Testis (tissue), 2 donors: ENCODE results near the gene ENTPD1.

ENCODE experiments used
- POLR2A ChIP-seq: fragments of 450-650 bp; IDR thresholded peaks from one replicate; pipeline ENCODE4 v1.6.1; 2017; ENCODE audit warnings: antibody characterized with exemption, mild to moderate bottlenecking, moderate library complexity
- TF ChIP-seq, protein P1 (sequence below), 3 experiments: fragments of 450-650 bp in 2 of 3; fragments of 200-600 bp in 1 of 3; sonication (generic) in 1 of 3; IDR thresholded peaks; one replicate each; pipeline ENCODE4 v1.5.1; 2016 to 2019; ENCODE audit warnings: antibody characterized with exemption in 3 of 3, mild to moderate bottlenecking in 2 of 3, moderate library complexity in 1 of 3

DNA sequence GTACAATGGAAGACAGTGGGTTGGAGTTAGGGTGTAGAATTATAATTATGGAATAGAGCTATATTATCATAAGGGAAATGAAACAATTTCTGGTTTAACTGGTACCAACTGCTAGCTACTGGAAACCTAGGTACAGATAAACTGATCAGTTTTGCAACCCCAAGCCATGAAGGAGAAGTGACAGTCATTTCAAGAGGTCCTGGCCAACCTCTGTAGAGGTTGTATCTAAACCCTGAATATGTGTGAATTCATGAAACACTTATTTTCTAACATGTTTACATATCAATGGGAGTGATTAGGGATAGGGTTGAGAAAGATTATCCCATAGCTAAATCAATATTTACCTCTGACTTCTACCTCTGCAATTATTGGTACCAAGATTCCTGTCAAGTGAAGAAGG lies 121.9 kb downstream of the ENTPD1 start:
- TF ChIP-seq, protein P1, sequence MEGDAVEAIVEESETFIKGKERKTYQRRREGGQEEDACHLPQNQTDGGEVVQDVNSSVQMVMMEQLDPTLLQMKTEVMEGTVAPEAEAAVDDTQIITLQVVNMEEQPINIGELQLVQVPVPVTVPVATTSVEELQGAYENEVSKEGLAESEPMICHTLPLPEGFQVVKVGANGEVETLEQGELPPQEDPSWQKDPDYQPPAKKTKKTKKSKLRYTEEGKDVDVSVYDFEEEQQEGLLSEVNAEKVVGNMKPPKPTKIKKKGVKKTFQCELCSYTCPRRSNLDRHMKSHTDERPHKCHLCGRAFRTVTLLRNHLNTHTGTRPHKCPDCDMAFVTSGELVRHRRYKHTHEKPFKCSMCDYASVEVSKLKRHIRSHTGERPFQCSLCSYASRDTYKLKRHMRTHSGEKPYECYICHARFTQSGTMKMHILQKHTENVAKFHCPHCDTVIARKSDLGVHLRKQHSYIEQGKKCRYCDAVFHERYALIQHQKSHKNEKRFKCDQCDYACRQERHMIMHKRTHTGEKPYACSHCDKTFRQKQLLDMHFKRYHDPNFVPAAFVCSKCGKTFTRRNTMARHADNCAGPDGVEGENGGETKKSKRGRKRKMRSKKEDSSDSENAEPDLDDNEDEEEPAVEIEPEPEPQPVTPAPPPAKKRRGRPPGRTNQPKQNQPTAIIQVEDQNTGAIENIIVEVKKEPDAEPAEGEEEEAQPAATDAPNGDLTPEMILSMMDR (IDR thresholded peaks at IDR 0.05) = no peak
- TF ChIP-seq POLR2A = no peak
